ENCODE results near the gene OR2V1. TPM values are rescaled to one million over a fixed set of nuclear protein-coding genes. Genes with fewer than 3 reads are reported as not detected.
A peak's percentile ranks its signal among the peaks of the same experiment; 100 is the strongest.
"Not testable (repeated sequence)": the region's sequence is repeated elsewhere in the genome, so short reads cannot be mapped to it uniquely, and the experiment has no call there.

Gene OR2V1
- total RNA-seq, 4 donors from 2014 or later = not detected

- intact Hi-C loops (cut with DNase I) = no loop called here
- Histone ChIP-seq H3K36me3 (no peaks in the 10 kb centered on the region), H3K27ac (no peak overlapping the region), H3K9me3 (no peaks in the 10 kb centered on the region), H3K4me1 (peaks cover 0 to under 1% of the 10 kb centered on the region in 2 donors), H3K4me3 (replicated peaks in 1 of 3) (no peak overlapping the region), H3K27me3 (peaks cover 3% of the 10 kb centered on the region)
- no peak for DNase-seq
- TF ChIP-seq, protein P1, sequence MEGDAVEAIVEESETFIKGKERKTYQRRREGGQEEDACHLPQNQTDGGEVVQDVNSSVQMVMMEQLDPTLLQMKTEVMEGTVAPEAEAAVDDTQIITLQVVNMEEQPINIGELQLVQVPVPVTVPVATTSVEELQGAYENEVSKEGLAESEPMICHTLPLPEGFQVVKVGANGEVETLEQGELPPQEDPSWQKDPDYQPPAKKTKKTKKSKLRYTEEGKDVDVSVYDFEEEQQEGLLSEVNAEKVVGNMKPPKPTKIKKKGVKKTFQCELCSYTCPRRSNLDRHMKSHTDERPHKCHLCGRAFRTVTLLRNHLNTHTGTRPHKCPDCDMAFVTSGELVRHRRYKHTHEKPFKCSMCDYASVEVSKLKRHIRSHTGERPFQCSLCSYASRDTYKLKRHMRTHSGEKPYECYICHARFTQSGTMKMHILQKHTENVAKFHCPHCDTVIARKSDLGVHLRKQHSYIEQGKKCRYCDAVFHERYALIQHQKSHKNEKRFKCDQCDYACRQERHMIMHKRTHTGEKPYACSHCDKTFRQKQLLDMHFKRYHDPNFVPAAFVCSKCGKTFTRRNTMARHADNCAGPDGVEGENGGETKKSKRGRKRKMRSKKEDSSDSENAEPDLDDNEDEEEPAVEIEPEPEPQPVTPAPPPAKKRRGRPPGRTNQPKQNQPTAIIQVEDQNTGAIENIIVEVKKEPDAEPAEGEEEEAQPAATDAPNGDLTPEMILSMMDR (IDR thresholded peaks at IDR 0.05) = no peak
- no peak for TF ChIP-seq POLR2A (IDR thresholded peaks at IDR 0.05)
- 43 to 90% methylated on average over 7 of the region's 7 CpGs for WGBS, 2 donors
Observed at GRCh38 chr5:181105391-181106025, 25.5 kb downstream of the OR2V1 start.

DNA sequence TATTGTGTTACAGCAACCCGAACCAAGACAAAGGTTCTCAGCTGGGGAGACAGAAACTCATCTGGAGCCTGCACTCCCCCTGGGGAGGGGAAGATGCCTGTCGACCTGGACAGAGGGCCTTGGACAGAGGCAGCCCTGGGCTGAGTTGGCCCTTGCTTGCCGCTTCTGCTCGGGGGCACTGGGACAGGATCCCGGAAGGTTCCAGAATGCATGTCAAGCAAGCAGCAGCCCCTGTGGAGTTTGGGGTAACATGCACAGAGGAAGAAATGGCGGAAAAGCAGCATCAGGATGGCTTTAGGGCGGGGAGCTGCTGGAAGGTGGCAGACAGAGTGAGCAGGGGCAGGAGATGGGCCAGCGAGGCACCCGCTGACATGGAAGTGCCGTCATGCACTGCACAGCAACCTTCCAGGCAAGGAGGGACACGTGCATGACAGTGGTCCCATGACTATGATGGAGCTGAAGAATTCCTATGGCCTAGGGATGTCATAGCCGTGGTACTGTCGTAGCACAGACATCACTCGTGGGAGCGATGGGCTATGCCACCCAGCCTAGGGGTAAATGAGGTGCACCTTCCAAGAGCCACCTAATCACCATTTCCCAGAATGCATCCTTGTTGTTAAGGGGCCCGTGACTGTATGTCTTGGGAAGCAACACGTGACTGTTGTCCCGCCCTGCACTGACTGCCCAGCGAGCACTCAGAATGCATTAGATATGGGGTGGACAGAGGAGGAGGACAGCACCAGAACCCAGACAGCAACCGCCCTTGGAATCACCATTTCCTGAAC is 26.2 kb downstream of the OR2V1 start:
- H3K4me1 ChIP-seq; DNase-seq; H3K27ac ChIP-seq; intact Hi-C loops (cut with DNase I); H3K27me3 ChIP-seq; H3K9me3 ChIP-seq; H3K36me3 ChIP-seq; H3K4me3 ChIP-seq (replicated peaks in 1 of 3): not testable (repeated sequence)
- WGBS, 2 donors = 13 to 92% methylated on average over 9 to 14 of the region's 20 CpGs

GRCh38 chr5:181104259-181104568 is 26.8 kb downstream of the OR2V1 start:
- intact Hi-C loops (cut with DNase I); H3K36me3 ChIP-seq; H3K9me3 ChIP-seq; DNase-seq; H3K4me3 ChIP-seq (replicated peaks in 1 of 3); H3K27ac ChIP-seq; H3K4me1 ChIP-seq; H3K27me3 ChIP-seq: not testable (repeated sequence)
- WGBS, 2 donors = 5 to 16% methylated on average over 4 to 5 of the region's 5 CpGs

GRCh38 chr5:181101930-181102674 is 28.9 kb downstream of the OR2V1 start:
- H3K4me3 ChIP-seq (replicated peaks in 1 of 3); H3K9me3 ChIP-seq; H3K27ac ChIP-seq; H3K4me1 ChIP-seq; H3K36me3 ChIP-seq; DNase-seq; intact Hi-C loops (cut with DNase I); H3K27me3 ChIP-seq: not testable (repeated sequence)
- no CpG with 5 or more reads among the region's 30 CpGs for WGBS, 2 donors

GRCh38 chr5:181101030-181101641 is 29.8 kb downstream of the OR2V1 start:
- WGBS, 2 donors = no CpG with 5 or more reads among the region's 54 CpGs
- H3K27me3 ChIP-seq; H3K9me3 ChIP-seq; intact Hi-C loops (cut with DNase I); DNase-seq; H3K27ac ChIP-seq; H3K4me3 ChIP-seq (replicated peaks in 1 of 3); H3K36me3 ChIP-seq; H3K4me1 ChIP-seq: not testable (repeated sequence)

GRCh38 chr5:181100121-181100875 is 30.7 kb downstream of the OR2V1 start:
- Histone ChIP-seq H3K4me3 (replicated peaks in 1 of 3) (no peak overlapping the region), H3K27me3 (peaks cover 9% of the 10 kb centered on the region), H3K27ac (no peak overlapping the region), H3K36me3 (no peaks in the 10 kb centered on the region), H3K9me3 (no peaks in the 10 kb centered on the region), H3K4me1 (peaks cover 6% of the 10 kb centered on the region in 2 donors)
- TF ChIP-seq, protein P1 (IDR thresholded peaks at IDR 0.05) = no peak
- TF ChIP-seq POLR2A (IDR thresholded peaks at IDR 0.05) = peak in 1 of 2 donors; percentile 32
- DNase-seq = peak; percentile 62 to 87
- intact Hi-C loops (cut with DNase I) = no loop called here
- WGBS, 2 donors = 7 to 14% methylated on average over 21 to 25 of the region's 62 CpGs
